Endodermal cell (in vitro differentiated cells): Measurements from ENCODE around the gene MMP8. TPM values are rescaled to one million over a fixed set of nuclear protein-coding genes. Genes with fewer than 3 reads are reported as not detected.
A peak's percentile ranks its signal among the peaks of the same experiment; 100 is the strongest.
"Not testable (repeated sequence)": the region's sequence is repeated elsewhere in the genome, so short reads cannot be mapped to it uniquely, and the experiment has no call there.

Experiments
- DNase-seq: peaks from one replicate; pipeline ENCODE4 v3.0.0-alpha.2; 2017
- H3K27ac ChIP-seq: 2 replicates; pipeline ENCODE4 v1.5.1; 2013; ENCODE audit warnings: mild to moderate bottlenecking, low read depth, low read length, moderate library complexity
- H3K27me3 ChIP-seq: 2 replicates; pipeline ENCODE4 v1.6.1; 2013; ENCODE audit warnings: mild to moderate bottlenecking, low read length, moderate library complexity; ENCODE audit not compliant: insufficient read depth, control insufficient read depth, poor library complexity, severe bottlenecking
- H3K36me3 ChIP-seq: 2 replicates; pipeline ENCODE4 v1.7.0; 2013; ENCODE audit warnings: mild to moderate bottlenecking, low read length, moderate library complexity; ENCODE audit not compliant: control insufficient read depth, insufficient read depth
- H3K4me1 ChIP-seq: one replicate; pipeline ENCODE4 v1.7.0; 2013; ENCODE audit warnings: low read length; ENCODE audit not compliant: control insufficient read depth, insufficient read depth
- H3K4me3 ChIP-seq: 2 replicates; pipeline ENCODE4 v1.5.1; 2013; ENCODE audit warnings: mild to moderate bottlenecking, low read length, moderate library complexity
- H3K9ac ChIP-seq: 2 replicates; pipeline ENCODE4 v1.6.1; 2013; ENCODE audit warnings: mild to moderate bottlenecking, low read length, moderate library complexity; ENCODE audit not compliant: poor library complexity, severe bottlenecking; ENCODE audit errors: extremely low read depth
- H3K9me3 ChIP-seq: 2 replicates; pipeline ENCODE4 v1.6.1; 2013; ENCODE audit warnings: mild to moderate bottlenecking, low read length, moderate library complexity; ENCODE audit not compliant: control insufficient read depth
- H3K27ac Mint-ChIP-seq: 2 replicates; pipeline ENCODE4 v1.8.0; 2020; ENCODE audit warnings: mixed read lengths
- H3K27me3 Mint-ChIP-seq: 2 replicates; pipeline ENCODE4 v1.8.0; 2021; ENCODE audit warnings: mild to moderate bottlenecking, mixed read lengths; ENCODE audit not compliant: insufficient read depth
- H3K36me3 Mint-ChIP-seq: 2 replicates; pipeline ENCODE4 v1.8.0; 2020; ENCODE audit warnings: low read depth, mixed read lengths
- H3K4me1 Mint-ChIP-seq: 2 replicates; pipeline ENCODE4 v1.8.0; 2020; ENCODE audit warnings: mixed read lengths
- H3K4me3 Mint-ChIP-seq: 2 replicates; pipeline ENCODE4 v1.8.0; 2020; ENCODE audit warnings: mild to moderate bottlenecking, moderate library complexity, mixed read lengths
- H3K9me3 Mint-ChIP-seq: 2 replicates; pipeline ENCODE4 v1.8.0; 2020; ENCODE audit warnings: mild to moderate bottlenecking, mixed read lengths
- WGBS, 2 experiments: methylation state at CpG; one replicate each; pipeline versions ENCODE4 v1.1.5 to v1.1.7; 2013; ENCODE audit warnings: missing lambda C conversion rate in 2 of 2, mixed read lengths in 1 of 2; ENCODE audit not compliant: insufficient coverage in 1 of 2, insufficient read length in 1 of 2; 5-methylcytosine and 5-hydroxymethylcytosine counted together
- total RNA-seq, 2 donors: library from RNA; stranded (reverse); fragmentation: NEBNext Ultra II Directional in 1 of 2; extraction: Animal tissue kit (Norgen Biotek cat#: 25700) in 1 of 2; gene quantifications; 2 replicates in 1 of 2; 3 replicates in 1 of 2; pipeline ENCODE4 v1.2.1, GENCODE V29; 2021
- TF ChIP-seq, protein P1 (sequence below): fragments of 200-600 bp; sonication (generic); conservative IDR thresholded peaks from 2 replicates; pipeline ENCODE4 v1.5.0; 2021; ENCODE audit warnings: antibody characterized with exemption, mild to moderate bottlenecking

Gene MMP8
- total RNA-seq, 2 donors from 2014 or later = not detected

DNA sequence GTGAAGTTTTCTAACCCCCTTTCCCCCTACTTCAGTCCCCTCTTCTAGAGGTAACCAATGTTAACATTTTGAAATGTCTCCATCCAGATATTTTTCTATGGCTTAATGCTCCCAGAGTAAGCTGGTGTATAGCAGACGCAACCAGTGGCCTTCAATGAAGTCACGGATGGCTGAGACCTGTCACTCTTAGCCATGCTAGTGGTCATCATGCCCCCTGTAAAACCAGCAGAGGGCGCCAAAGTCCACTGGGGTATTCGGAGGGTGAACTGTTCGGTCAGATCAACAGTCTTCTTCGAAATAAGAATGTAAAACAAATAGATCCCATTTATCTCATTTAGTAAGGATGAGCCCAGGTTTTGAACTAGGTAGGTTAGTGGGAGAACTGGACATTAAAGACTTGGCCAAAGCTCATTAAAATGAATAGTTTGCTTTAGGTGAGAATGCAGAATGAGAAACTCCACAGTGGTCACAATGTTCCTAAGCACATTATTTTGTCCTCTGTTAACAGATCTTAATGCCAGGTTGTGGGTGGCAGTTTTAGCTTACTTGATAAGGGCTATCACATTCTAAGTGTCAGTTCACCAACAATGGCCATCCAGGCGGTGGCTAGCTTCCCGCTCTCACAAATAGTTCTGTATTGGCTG is 8.6 kb upstream of the MMP8 start:
- no peaks in the 10 kb centered on the region for H3K36me3 Mint-ChIP-seq
- DNase-seq = peak; percentile 93

DNA sequence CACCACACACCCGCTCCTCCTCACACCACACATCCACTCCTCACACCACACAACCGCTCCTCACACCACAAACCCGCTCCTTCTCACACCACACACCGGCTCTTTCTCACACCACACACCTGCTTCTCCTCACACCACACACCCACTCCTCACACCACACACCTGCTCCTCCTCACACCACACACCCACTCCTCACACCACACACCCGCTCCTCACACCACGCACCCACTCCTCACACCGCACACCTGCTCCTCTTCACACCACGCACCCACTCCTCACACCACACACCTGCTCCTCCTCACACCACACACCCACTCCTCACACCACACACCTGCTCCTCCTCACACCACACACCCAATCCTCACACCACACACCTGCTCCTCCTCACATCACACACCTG is 6.2 kb upstream of the MMP8 start:
- H3K9ac ChIP-seq, H3K4me3 ChIP-seq, H3K9me3 Mint-ChIP-seq, H3K4me1 Mint-ChIP-seq, H3K27ac ChIP-seq, H3K36me3 ChIP-seq, H3K9me3 ChIP-seq, H3K27ac Mint-ChIP-seq, H3K27me3 Mint-ChIP-seq, H3K4me1 ChIP-seq, H3K4me3 Mint-ChIP-seq, H3K36me3 Mint-ChIP-seq, H3K27me3 ChIP-seq, DNase-seq: not testable (repeated sequence)
- WGBS, 2 experiments = 36 to 46% methylated on average over 4 to 6 of the region's 8 CpGs

More for the DNA sequence above, 8.6 kb upstream of the MMP8 start:
- Histone ChIP-seq H3K36me3 (no peaks in the 10 kb centered on the region), H3K27ac (no peak overlapping the region), H3K4me3 (no peak overlapping the region), H3K9me3 (no peaks in the 10 kb centered on the region), H3K27me3 (no peaks in the 10 kb centered on the region), H3K9ac (no peak overlapping the region), H3K4me1 (no peaks in the 10 kb centered on the region)
- H3K4me1 Mint-ChIP-seq = peaks cover 4% of the 10 kb centered on the region
- no peak overlapping the region for H3K27ac Mint-ChIP-seq
- H3K27me3 Mint-ChIP-seq = no peaks in the 10 kb centered on the region
- H3K9me3 Mint-ChIP-seq = no peaks in the 10 kb centered on the region
- 51 to 52% methylated on average over 6 of the region's 8 CpGs for WGBS, 2 experiments
- TF ChIP-seq, protein P1, sequence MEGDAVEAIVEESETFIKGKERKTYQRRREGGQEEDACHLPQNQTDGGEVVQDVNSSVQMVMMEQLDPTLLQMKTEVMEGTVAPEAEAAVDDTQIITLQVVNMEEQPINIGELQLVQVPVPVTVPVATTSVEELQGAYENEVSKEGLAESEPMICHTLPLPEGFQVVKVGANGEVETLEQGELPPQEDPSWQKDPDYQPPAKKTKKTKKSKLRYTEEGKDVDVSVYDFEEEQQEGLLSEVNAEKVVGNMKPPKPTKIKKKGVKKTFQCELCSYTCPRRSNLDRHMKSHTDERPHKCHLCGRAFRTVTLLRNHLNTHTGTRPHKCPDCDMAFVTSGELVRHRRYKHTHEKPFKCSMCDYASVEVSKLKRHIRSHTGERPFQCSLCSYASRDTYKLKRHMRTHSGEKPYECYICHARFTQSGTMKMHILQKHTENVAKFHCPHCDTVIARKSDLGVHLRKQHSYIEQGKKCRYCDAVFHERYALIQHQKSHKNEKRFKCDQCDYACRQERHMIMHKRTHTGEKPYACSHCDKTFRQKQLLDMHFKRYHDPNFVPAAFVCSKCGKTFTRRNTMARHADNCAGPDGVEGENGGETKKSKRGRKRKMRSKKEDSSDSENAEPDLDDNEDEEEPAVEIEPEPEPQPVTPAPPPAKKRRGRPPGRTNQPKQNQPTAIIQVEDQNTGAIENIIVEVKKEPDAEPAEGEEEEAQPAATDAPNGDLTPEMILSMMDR = peak; percentile 97
- H3K4me3 Mint-ChIP-seq = no peak overlapping the region

DNA sequence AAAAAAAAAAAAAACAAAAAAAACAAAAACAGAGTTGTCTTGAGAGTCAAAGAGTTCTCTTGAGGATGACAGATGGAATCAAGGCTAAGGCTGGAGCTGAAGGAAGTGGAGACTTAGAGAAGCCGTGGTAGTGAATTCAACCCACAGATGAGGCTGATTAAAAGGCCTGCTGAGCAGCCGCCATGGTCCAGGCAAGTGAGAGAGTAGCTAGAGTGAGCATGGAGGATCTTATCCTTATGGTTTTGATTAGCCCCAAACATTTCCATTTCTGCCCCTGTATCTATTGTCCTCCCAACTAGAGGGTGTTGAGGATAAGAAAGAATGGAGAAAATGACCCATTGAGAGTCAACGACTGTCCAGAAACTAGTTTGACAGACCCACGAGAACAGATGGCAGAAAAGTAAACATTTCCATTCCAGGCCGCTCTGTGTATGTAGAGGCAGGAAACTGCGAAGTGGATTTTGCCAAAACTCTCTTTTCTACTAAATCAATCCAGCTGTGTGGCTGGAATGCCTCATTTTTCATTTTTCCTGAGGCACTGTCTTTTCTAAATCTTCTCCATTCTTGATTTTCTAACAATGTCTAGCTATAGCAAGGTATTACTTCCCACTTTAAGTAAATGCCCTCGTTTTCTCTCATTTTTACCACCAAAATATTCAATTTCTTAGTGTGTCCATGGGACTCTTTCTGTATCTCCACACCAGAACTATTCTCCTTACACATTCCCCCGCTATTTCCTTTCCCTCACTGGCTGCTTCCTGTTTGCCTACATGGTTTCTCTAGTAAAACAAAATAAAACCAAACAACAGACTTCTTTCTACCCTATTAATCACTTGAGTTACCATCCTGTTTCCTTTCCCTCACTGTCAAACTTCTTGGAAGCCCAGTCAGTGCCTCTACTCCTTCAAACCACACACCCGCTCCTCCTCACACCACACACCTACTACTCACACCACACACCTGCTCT is 5.4 kb upstream of the MMP8 start:
- Mint-ChIP-seq H3K36me3 (no peaks in the 10 kb centered on the region), H3K4me3 (no peak overlapping the region), H3K4me1 (peaks cover 4% of the 10 kb centered on the region), H3K9me3 (no peaks in the 10 kb centered on the region), H3K27me3 (no peaks in the 10 kb centered on the region), H3K27ac (no peak overlapping the region)
- no peaks in the 10 kb centered on the region for H3K36me3 ChIP-seq
- H3K9ac ChIP-seq = no peak overlapping the region
- 85 to 91% methylated on average over 9 of the region's 9 CpGs for WGBS, 2 experiments
- H3K4me3 ChIP-seq = no peak overlapping the region
- no peaks in the 10 kb centered on the region for H3K4me1 ChIP-seq
- H3K9me3 ChIP-seq = no peaks in the 10 kb centered on the region
- TF ChIP-seq, protein P1 = no peak
- DNase-seq = no peak
- H3K27me3 ChIP-seq = no peaks in the 10 kb centered on the region
- no peak overlapping the region for H3K27ac ChIP-seq
